ENCODE data around the gene APPL2. TPM values are rescaled to one million over a fixed set of nuclear protein-coding genes. Genes with fewer than 3 reads are reported as not detected.

The APPL2 gene
- total RNA-seq, 2 experiments from 2014 or later: 32.2 to 34.2 TPM

DNA sequence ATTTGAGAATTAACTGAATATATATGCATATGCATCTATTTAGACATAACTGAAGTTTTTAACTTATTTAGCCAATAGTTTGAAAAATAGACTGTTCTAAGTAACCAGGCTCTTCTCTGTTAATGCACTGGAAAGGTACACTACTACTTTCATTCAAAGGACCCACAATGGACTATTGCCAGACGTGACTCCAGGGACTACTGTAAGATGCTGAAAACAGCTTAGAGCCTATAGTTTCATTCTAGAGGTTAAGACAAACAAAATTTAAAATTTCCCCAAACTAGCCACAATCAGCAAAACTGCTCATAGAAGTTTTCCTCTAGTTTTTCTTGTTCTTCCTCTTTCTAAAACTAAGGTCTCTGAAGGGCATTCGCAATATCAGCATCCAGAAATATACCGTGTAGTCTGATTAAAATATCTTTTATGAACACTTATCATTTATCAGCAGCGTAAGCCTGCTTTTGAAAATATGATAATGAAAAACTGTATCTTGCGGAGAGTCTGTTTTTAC lies 10.4 kb downstream of the APPL2 start:
- no peak for DNase-seq
- Mint-ChIP-seq H3K27me3 (no peaks in the 10 kb centered on the region), H3K27ac (no peak overlapping the region), H3K9me3 (no peaks in the 10 kb centered on the region), H3K36me3 (ENCODE audit: low read depth) (peaks cover 53% of the 10 kb centered on the region), H3K4me1 (peaks cover 53% of the 10 kb centered on the region), H3K4me3 (no peak overlapping the region)
- ChIA-PET POLR2A (interaction anchor here (1.0 to 1.2 kb wide), 2 partner anchors 10 to 38 kb away, joined by 3 to 5 read pairs; partner anchors contain the start of gene APPL2), CTCF (interaction anchor here (3.4 kb wide), 1 partner anchor 10 kb away, joined by 19 read pairs; the partner anchor contains the start of gene APPL2)

DNA sequence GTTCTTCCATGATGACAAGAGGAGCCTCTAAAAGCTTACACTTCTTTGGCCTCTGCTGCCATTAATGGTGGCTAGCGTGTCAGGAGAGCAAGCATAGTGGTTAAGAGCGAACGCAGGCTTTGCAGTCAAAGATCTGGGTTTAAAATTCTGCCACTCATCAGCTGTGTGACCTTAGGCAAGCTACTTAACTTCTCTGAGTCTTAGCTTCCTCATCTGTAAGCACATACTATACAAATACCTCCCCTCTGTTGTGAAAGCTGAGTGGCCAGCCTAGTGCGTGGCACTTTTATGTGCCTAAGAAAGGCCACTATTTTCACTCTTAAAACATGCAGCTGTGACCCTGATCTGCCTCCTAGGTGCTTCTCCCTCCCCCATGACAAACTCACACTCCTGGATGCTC lies 11.6 kb downstream of the APPL2 start:
- H3K36me3 Mint-ChIP-seq (ENCODE audit: low read depth): peaks cover 54% of the 10 kb centered on the region
- peaks cover 45% of the 10 kb centered on the region for H3K4me1 Mint-ChIP-seq
- H3K4me3 Mint-ChIP-seq: no peak overlapping the region
- ChIA-PET CTCF (interaction anchor here (0.9 to 1.5 kb wide), 2 partner anchors 110 to 159 kb away, joined by 3 read pairs; no protein-coding TSS in a partner anchor), POLR2A (interaction anchor here (1.0 to 1.3 kb wide), 2 partner anchors 116 to 1259 kb away, joined by 3 read pairs; partner anchors contain the start of gene TDG)
- no peak for DNase-seq
- H3K27me3 Mint-ChIP-seq: no peaks in the 10 kb centered on the region
- no peak overlapping the region for H3K27ac Mint-ChIP-seq
- no peaks in the 10 kb centered on the region for H3K9me3 Mint-ChIP-seq

GRCh38 chr12:105223884-105224283 lies 12.1 kb downstream of the APPL2 start:
- CTCF ChIA-PET: interaction anchor here (1.5 kb wide), 1 partner anchor 159 kb away, joined by 3 read pairs; no protein-coding TSS in a partner anchor
- POLR2A ChIA-PET: interaction anchor here (1.0 to 1.3 kb wide), 2 partner anchors 116 to 1259 kb away, joined by 3 read pairs; partner anchors contain the start of gene TDG
- Mint-ChIP-seq H3K4me3 (no peak overlapping the region), H3K27ac (no peak overlapping the region), H3K9me3 (no peaks in the 10 kb centered on the region), H3K36me3 (ENCODE audit: low read depth) (peaks cover 54% of the 10 kb centered on the region), H3K27me3 (no peaks in the 10 kb centered on the region), H3K4me1 (peaks cover 41% of the 10 kb centered on the region)
- DNase-seq: no peak

DNA sequence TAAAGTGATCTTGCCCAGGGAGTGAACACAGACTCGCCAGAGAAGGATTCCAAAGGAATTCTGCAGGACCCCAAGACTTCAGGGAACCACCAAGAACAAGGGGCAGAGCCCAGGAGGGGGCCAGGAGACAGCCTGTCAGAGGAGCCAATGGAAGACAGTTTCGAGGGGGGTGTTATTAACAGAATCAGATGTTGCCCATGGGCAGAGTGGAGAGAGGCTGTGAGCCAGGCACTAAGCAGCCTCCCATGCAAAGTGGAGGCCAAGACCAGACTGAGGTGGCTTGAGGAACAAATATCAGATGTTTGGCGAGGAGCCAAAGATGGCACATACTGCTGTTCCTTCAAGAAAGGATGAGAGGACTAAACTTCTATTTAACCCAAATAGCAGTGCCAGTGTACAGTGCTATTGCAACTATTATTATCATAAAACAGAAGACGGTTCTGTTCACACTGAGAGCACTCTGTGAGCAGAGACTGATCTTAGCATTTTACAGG lies 12.6 kb downstream of the APPL2 start:
- H3K27ac Mint-ChIP-seq: no peak overlapping the region
- ChIA-PET CTCF (interaction anchor here (1.5 kb wide), 1 partner anchor 160 kb away, joined by 3 read pairs; no protein-coding TSS in a partner anchor), POLR2A (interaction anchor here (1.0 kb wide), 1 partner anchor 115 kb away, joined by 3 read pairs; no protein-coding TSS in a partner anchor)
- H3K36me3 Mint-ChIP-seq (ENCODE audit: low read depth): peaks cover 49% of the 10 kb centered on the region
- no peak overlapping the region for H3K4me3 Mint-ChIP-seq
- H3K9me3 Mint-ChIP-seq: no peaks in the 10 kb centered on the region
- DNase-seq: no peak
- peaks cover 36% of the 10 kb centered on the region for H3K4me1 Mint-ChIP-seq
- no peaks in the 10 kb centered on the region for H3K27me3 Mint-ChIP-seq

DNA sequence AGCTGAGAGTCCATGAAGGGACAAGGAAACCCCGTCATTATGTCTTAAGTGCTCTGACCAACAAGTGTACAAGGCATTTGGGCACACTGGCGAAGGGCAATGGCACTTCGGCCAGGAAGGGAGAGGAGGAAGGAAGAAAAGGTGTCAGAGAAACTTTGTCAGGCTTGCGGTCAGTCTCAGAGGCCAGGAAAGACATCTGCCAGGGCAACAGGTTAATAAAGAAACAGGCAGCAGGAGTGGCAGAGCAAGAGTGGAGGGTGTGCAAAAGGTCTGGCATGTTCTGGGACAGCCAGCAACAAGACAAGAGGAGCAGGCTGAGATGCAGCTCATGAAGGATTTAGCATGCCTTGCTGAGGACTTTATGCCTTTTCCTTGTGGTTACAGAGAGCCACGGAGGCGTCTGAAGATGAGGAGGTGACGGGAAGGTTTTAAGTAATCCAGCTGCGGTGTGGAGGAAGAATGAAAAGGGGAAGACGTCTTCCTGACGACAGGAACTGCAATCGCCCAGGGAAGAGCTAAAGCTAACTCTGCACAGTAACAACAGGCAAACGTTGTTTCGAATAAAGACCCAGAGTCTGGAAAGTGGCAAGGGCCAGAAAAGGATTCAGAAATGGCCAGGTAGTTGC lies 13.1 kb downstream of the APPL2 start:
- no peak overlapping the region for H3K4me3 Mint-ChIP-seq
- H3K9me3 Mint-ChIP-seq: no peaks in the 10 kb centered on the region
- no peaks in the 10 kb centered on the region for H3K27me3 Mint-ChIP-seq
- peaks cover 47% of the 10 kb centered on the region for H3K36me3 Mint-ChIP-seq (ENCODE audit: low read depth)
- ChIA-PET CTCF (no interaction called here), POLR2A (interaction anchor here (2.8 kb wide), 1 partner anchor 13 kb away, joined by 11 read pairs; the partner anchor contains the start of gene APPL2)
- no peak for DNase-seq
- no peak overlapping the region for H3K27ac Mint-ChIP-seq
- H3K4me1 Mint-ChIP-seq: peaks cover 31% of the 10 kb centered on the region

GRCh38 chr12:105222284-105222655 lies 13.7 kb downstream of the APPL2 start:
- Mint-ChIP-seq H3K9me3 (no peaks in the 10 kb centered on the region), H3K27me3 (no peaks in the 10 kb centered on the region), H3K36me3 (ENCODE audit: low read depth) (peaks cover 46% of the 10 kb centered on the region), H3K27ac (no peak overlapping the region), H3K4me3 (no peak overlapping the region), H3K4me1 (peaks cover 25% of the 10 kb centered on the region)
- CTCF ChIA-PET: no interaction called here
- POLR2A ChIA-PET: interaction anchor here (2.8 kb wide), 1 partner anchor 13 kb away, joined by 11 read pairs; the partner anchor contains the start of gene APPL2
- no peak for DNase-seq

GRCh38 chr12:105221583-105222283 lies 14.2 kb downstream of the APPL2 start:
- Mint-ChIP-seq H3K4me3 (no peak overlapping the region), H3K36me3 (ENCODE audit: low read depth) (peaks cover 48% of the 10 kb centered on the region), H3K4me1 (peaks cover 21% of the 10 kb centered on the region), H3K27ac (no peak overlapping the region), H3K27me3 (no peaks in the 10 kb centered on the region), H3K9me3 (no peaks in the 10 kb centered on the region)
- ChIA-PET POLR2A (interaction anchor here (2.8 kb wide), 1 partner anchor 14 kb away, joined by 11 read pairs; the partner anchor contains the start of gene APPL2), CTCF (no interaction called here)
- no peak for DNase-seq

DNA sequence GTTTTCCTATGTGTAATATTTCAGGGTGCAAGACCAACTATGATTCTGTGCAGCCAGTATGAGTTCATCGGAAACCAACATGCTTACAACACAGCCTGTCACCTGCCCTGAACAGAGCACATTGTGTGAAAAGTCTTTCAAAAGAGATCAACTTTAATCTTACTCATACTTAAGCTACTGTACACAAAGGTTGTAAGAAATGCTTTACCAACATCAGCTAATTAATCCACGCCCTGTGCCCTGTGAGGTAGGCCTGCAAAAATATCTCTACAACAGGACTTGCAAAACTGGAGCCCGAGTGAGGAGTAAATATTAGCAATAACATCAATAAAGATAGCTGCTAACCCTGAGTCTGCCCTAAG lies 15.1 kb downstream of the APPL2 start:
- peaks cover 50% of the 10 kb centered on the region for H3K36me3 Mint-ChIP-seq (ENCODE audit: low read depth)

DNA sequence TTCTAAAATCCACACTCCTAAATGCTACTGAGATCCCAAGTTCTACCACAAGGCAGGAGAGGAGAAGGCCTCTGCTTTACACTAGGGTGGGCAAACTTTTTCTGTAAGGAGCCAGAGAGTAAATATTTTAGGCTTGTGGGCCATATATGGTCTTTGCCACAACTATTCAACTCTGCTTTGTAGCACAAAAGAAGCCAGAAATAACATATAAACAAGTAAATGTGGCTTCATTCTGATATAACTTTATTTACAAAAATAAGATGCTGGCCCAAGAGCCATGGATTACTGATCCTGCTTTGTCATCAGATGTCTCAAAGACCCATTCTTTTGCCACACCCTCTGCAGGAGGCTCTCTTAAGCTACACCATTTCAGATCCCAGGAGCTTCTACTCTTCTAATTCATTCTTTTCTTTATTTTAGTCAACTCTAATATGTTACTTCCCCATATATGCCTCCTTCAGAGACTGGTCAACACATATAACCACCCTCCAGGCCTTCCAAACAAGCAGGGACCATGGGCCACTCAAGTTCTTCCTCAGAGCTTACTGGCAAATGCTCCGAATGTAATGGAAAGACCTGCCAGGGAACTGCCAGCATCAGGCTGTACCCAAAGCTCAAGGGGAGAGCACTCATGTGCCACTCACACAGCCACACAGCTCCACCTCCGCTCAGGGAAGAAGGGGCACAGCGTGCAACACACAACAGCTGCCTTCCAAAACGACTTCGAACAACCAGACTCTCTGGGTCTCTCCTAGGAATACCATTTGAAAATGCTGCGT lies 15.6 kb downstream of the APPL2 start:
- no peak for DNase-seq
- ChIA-PET POLR2A (interaction anchor here (0.8 to 2.8 kb wide), 2 partner anchors 15 to 20 kb away, joined by 3 to 11 read pairs; partner anchors contain the start of gene APPL2), CTCF (no interaction called here)
- peaks cover 7% of the 10 kb centered on the region for H3K4me1 Mint-ChIP-seq
- no peaks in the 10 kb centered on the region for H3K27me3 Mint-ChIP-seq
- H3K4me3 Mint-ChIP-seq: no peak overlapping the region
- H3K36me3 Mint-ChIP-seq (ENCODE audit: low read depth): peaks cover 46% of the 10 kb centered on the region
- no peak overlapping the region for H3K27ac Mint-ChIP-seq
- no peaks in the 10 kb centered on the region for H3K9me3 Mint-ChIP-seq

More for the DNA sequence above, 15.1 kb downstream of the APPL2 start:
- ChIA-PET CTCF (no interaction called here), POLR2A (interaction anchor here (0.8 to 2.8 kb wide), 2 partner anchors 15 to 20 kb away, joined by 3 to 11 read pairs; partner anchors contain the start of gene APPL2)
- Mint-ChIP-seq H3K27ac (no peak overlapping the region), H3K4me1 (peaks cover 13% of the 10 kb centered on the region), H3K27me3 (no peaks in the 10 kb centered on the region), H3K9me3 (no peaks in the 10 kb centered on the region), H3K4me3 (no peak overlapping the region)
- DNase-seq: no peak

DNA sequence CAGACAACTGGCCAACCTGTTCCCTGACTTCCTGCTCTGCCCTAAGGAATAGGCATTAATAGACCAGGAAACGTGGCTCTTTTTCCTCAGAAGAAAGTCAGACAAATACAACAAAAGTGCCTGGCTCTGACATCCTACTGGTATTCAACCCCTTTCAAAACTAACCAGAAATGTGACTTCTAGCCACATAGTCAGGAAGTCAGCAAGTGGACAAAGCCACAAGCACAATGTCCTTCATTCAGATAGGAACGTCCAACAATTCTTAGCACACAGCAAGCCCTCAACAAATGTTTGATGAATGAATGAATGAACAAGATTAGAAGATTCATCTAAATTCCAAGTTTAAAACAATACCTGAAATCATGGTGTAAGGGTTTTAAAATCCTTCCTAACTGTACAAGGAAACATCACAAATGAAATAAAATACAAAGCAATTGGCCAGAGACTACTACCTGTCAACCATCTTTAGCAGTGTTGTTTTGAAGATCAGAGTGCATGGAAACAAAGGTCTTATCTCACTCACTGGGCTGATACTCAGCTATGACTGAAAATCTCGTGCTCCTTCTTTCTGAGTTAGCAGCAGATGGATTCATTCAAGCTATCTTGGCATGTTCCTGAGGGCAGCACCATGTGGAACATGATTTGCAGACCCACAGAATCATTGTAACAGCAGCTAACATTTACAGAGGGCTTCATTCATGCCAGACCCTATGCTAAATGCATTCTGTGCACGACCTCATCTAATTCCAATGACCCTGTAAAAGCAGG lies 16.5 kb downstream of the APPL2 start:
- CTCF ChIA-PET: no interaction called here
- H3K27me3 Mint-ChIP-seq: no peaks in the 10 kb centered on the region
- H3K4me3 Mint-ChIP-seq: no peak overlapping the region
- peaks cover 43% of the 10 kb centered on the region for H3K36me3 Mint-ChIP-seq (ENCODE audit: low read depth)
- H3K9me3 Mint-ChIP-seq: no peaks in the 10 kb centered on the region
- peaks cover 5% of the 10 kb centered on the region for H3K4me1 Mint-ChIP-seq
- no peak for DNase-seq
- POLR2A ChIA-PET: no interaction called here
- H3K27ac Mint-ChIP-seq: no peak overlapping the region

DNA sequence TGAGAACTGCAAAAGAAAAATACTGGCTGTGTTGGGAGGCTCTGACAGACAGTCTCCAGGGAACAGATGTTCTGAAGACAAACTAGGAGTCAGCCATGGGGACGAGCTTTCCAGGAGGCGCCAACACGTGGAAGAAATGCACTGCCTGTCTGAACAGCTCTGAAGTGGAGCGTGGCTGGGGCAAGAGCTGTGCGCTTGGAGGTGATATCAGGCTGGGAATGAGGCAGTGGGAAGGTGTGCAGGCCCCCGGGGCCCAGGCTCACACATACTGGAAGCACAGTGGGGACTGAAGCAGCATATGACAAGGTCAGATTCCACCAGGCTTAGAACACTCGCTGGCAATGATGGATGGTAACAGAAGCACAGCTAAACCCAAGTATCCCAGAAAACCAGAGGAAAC lies 17.5 kb downstream of the APPL2 start:
- Mint-ChIP-seq H3K9me3 (no peaks in the 10 kb centered on the region), H3K27me3 (no peaks in the 10 kb centered on the region), H3K4me3 (no peak overlapping the region), H3K27ac (no peak overlapping the region), H3K4me1 (peaks cover 5% of the 10 kb centered on the region), H3K36me3 (ENCODE audit: low read depth) (peaks cover 43% of the 10 kb centered on the region)
- DNase-seq: no peak
- ChIA-PET POLR2A (no interaction called here), CTCF (no interaction called here)

All from activated CD4-positive, alpha-beta memory T cell treated with anti-CD3 and anti-CD28 coated beads, Interleukin-2, amount 10 ng/mL, durations not matched to agents 7 days and 5 days (primary cell).